ENCODE results near the gene CDON.

Gene CDON

DNA sequence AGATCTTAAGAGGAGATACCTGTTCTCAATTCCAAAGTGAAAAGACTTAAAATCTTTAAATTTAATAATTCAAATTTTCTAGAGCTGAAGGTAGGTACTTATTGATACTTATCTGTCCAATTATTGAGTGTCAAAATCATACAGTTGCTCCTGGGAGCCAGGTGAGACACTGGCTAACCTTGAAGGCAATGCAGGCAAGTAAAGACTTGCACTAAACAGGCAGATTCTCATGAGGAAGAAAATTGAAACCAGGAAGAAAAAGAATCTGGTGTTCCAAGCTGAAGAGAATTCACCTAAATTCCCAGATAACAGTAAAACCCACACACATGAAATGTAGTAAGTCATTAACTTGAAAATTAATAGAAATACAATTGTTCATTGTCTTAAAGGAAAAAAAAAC, 86.5 kb downstream of the CDON start:
- no peaks in the 10 kb centered on the region for H4K20me1 ChIP-seq (ENCODE audit: insufficient read depth, low read length)
- H3K36me3 ChIP-seq (ENCODE audit: insufficient read depth, low read length): no peaks in the 10 kb centered on the region
- H3K27me3 ChIP-seq (ENCODE audit: insufficient read depth, low read length, poor library complexity): no peaks in the 10 kb centered on the region
- H3K4me2 ChIP-seq (ENCODE audit: insufficient read depth, low read length): no peak overlapping the region
- H3K9me3 ChIP-seq (ENCODE audit: insufficient read depth, low read length, severe bottlenecking): no peaks in the 10 kb centered on the region
- ATAC-seq (ENCODE audit: insufficient read depth, low read depth) (no peak), DNase-seq (no peak)
- no peak overlapping the region for H3K9ac ChIP-seq (ENCODE audit: low read depth, low read length)
- H3K79me2 ChIP-seq (ENCODE audit: insufficient read depth, low read length): no peaks in the 10 kb centered on the region
- TF ChIP-seq CTCF (IDR thresholded peaks at IDR 0.05; ENCODE audit: borderline replicate concordance, extremely low read depth, low read length, poor library complexity, severe bottlenecking) (no peak), EZH2 (IDR thresholded peaks at IDR 0.05; ENCODE audit: borderline replicate concordance, low read depth, low read length, severe bottlenecking) (no peak)
- H3K4me1 ChIP-seq (ENCODE audit: insufficient read depth, low read length): peaks cover 10% of the 10 kb centered on the region; the same call in 1 of the 2 replicates
- H3K4me3 ChIP-seq (ENCODE audit: low read depth in 1 of 2, low read length in 2 of 2): no peak overlapping the region
- no peak overlapping the region for H3K27ac ChIP-seq (ENCODE audit: low read length)
- no peak overlapping the region for H2AFZ ChIP-seq (ENCODE audit: low read depth, low read length)

- DNase-seq: no peak
- no peak overlapping the region for H3K4me2 ChIP-seq (ENCODE audit: insufficient read depth, low read length)
- H3K27ac ChIP-seq (ENCODE audit: low read length): no peak overlapping the region
- no peak overlapping the region for H3K9ac ChIP-seq (ENCODE audit: low read depth, low read length)
- H3K4me3 ChIP-seq (ENCODE audit: low read depth in 1 of 2, low read length in 2 of 2): no peak overlapping the region
- no peaks in the 10 kb centered on the region for H3K27me3 ChIP-seq (ENCODE audit: insufficient read depth, low read length, poor library complexity)
- peaks cover 6% of the 10 kb centered on the region; the same call in 1 of the 2 replicates for H3K4me1 ChIP-seq (ENCODE audit: insufficient read depth, low read length)
- no peaks in the 10 kb centered on the region for H3K9me3 ChIP-seq (ENCODE audit: insufficient read depth, low read length, severe bottlenecking)
- H3K36me3 ChIP-seq (ENCODE audit: insufficient read depth, low read length): no peaks in the 10 kb centered on the region
- H4K20me1 ChIP-seq (ENCODE audit: insufficient read depth, low read length): no peaks in the 10 kb centered on the region
- TF ChIP-seq CTCF (IDR thresholded peaks at IDR 0.05; ENCODE audit: borderline replicate concordance, extremely low read depth, low read length, poor library complexity, severe bottlenecking) (no peak), EZH2 (IDR thresholded peaks at IDR 0.05; ENCODE audit: borderline replicate concordance, low read depth, low read length, severe bottlenecking) (no peak)
- ATAC-seq (ENCODE audit: insufficient read depth, low read depth): no peak
- no peaks in the 10 kb centered on the region for H3K79me2 ChIP-seq (ENCODE audit: insufficient read depth, low read length)
- H2AFZ ChIP-seq (ENCODE audit: low read depth, low read length): no peak overlapping the region
These were observed 87.0 kb downstream of the CDON start for GRCh38 chr11:125975634-125976033.

DNA sequence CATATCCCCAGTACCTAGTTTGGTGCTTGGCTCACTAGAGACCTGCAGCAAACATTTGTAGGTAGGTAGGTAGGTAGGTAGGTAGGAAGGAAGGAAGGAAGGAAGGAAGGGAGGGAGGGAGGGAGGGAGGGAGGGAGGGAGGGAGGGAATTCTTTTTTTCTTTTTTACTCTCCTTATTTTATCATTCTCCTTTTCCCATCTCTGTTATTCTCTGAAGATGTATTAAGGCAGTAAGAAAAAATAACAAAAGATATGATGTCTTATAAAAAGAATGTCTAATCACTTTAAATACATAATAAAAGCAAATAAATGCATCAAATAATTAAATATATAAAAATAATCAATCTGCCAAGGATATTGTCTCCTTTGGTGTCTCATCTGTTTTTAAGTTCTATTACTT, 88.4 kb downstream of the CDON start:
- Histone ChIP-seq H3K27ac (ENCODE audit: low read length) (no peak overlapping the region), H4K20me1 (ENCODE audit: insufficient read depth, low read length) (no peaks in the 10 kb centered on the region), H3K4me1 (ENCODE audit: insufficient read depth, low read length) (no peaks in the 10 kb centered on the region), H3K27me3 (ENCODE audit: insufficient read depth, low read length, poor library complexity) (no peaks in the 10 kb centered on the region), H3K36me3 (ENCODE audit: insufficient read depth, low read length) (no peaks in the 10 kb centered on the region), H3K9me3 (ENCODE audit: insufficient read depth, low read length, severe bottlenecking) (no peaks in the 10 kb centered on the region), H3K4me3 (ENCODE audit: low read depth in 1 of 2, low read length in 2 of 2) (no peak overlapping the region), H3K9ac (ENCODE audit: low read depth, low read length) (no peak overlapping the region), H2AFZ (ENCODE audit: low read depth, low read length) (no peak overlapping the region), H3K4me2 (ENCODE audit: insufficient read depth, low read length) (no peak overlapping the region), H3K79me2 (ENCODE audit: insufficient read depth, low read length) (no peaks in the 10 kb centered on the region)
- no peak for DNase-seq
- no peak for ATAC-seq (ENCODE audit: insufficient read depth, low read depth)
- no peak for TF ChIP-seq EZH2 (IDR thresholded peaks at IDR 0.05; ENCODE audit: borderline replicate concordance, low read depth, low read length, severe bottlenecking)
- TF ChIP-seq CTCF (IDR thresholded peaks at IDR 0.05; ENCODE audit: borderline replicate concordance, extremely low read depth, low read length, poor library complexity, severe bottlenecking): no peak

GRCh38 chr11:125971618-125972017, 91.0 kb downstream of the CDON start:
- no peaks in the 10 kb centered on the region for H3K27me3 ChIP-seq (ENCODE audit: insufficient read depth, low read length, poor library complexity)
- TF ChIP-seq EZH2 (IDR thresholded peaks at IDR 0.05; ENCODE audit: borderline replicate concordance, low read depth, low read length, severe bottlenecking) (no peak), CTCF (IDR thresholded peaks at IDR 0.05; ENCODE audit: borderline replicate concordance, extremely low read depth, low read length, poor library complexity, severe bottlenecking) (no peak)
- H3K4me2 ChIP-seq (ENCODE audit: insufficient read depth, low read length): no peak overlapping the region
- no peak overlapping the region for H3K27ac ChIP-seq (ENCODE audit: low read length)
- H3K79me2 ChIP-seq (ENCODE audit: insufficient read depth, low read length): no peaks in the 10 kb centered on the region
- H2AFZ ChIP-seq (ENCODE audit: low read depth, low read length): no peak overlapping the region
- no peaks in the 10 kb centered on the region for H3K9me3 ChIP-seq (ENCODE audit: insufficient read depth, low read length, severe bottlenecking)
- no peak for DNase-seq
- H3K36me3 ChIP-seq (ENCODE audit: insufficient read depth, low read length): no peaks in the 10 kb centered on the region
- no peaks in the 10 kb centered on the region for H4K20me1 ChIP-seq (ENCODE audit: insufficient read depth, low read length)
- H3K9ac ChIP-seq (ENCODE audit: low read depth, low read length): no peak overlapping the region
- no peak for ATAC-seq (ENCODE audit: insufficient read depth, low read depth)
- H3K4me1 ChIP-seq (ENCODE audit: insufficient read depth, low read length): no peaks in the 10 kb centered on the region; the same call in 1 of the 2 replicates
- no peak overlapping the region for H3K4me3 ChIP-seq (ENCODE audit: low read depth in 1 of 2, low read length in 2 of 2)

Measured in DND-41 (cell line).